ENCODE measurements around the gene IFNE.

The IFNE gene, protein sequence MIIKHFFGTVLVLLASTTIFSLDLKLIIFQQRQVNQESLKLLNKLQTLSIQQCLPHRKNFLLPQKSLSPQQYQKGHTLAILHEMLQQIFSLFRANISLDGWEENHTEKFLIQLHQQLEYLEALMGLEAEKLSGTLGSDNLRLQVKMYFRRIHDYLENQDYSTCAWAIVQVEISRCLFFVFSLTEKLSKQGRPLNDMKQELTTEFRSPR

DNA sequence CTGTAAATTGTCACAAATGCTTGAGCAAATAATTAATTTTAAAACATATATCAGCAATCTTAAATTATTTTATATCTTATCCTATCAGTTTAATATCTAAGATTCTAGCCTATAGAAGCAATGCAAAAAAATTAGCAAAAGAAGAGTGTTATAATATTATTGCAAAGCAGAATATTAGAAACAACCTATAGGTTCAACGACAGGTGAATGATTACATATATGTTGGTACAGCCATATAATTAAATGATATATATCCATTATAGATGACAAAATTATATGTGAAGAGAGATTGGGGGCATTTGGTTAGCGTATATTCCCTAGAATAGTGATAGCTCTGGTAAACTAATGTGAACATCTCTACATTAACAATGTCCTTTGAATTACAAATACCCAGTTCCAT lies at the start of gene IFNE:
IFNE (minus strand) TSS at position 101 of the 400 bp plus-strand sequence. CDS start 619 bp downstream, outside the sequence.
- DNase-seq = no peak

DNA sequence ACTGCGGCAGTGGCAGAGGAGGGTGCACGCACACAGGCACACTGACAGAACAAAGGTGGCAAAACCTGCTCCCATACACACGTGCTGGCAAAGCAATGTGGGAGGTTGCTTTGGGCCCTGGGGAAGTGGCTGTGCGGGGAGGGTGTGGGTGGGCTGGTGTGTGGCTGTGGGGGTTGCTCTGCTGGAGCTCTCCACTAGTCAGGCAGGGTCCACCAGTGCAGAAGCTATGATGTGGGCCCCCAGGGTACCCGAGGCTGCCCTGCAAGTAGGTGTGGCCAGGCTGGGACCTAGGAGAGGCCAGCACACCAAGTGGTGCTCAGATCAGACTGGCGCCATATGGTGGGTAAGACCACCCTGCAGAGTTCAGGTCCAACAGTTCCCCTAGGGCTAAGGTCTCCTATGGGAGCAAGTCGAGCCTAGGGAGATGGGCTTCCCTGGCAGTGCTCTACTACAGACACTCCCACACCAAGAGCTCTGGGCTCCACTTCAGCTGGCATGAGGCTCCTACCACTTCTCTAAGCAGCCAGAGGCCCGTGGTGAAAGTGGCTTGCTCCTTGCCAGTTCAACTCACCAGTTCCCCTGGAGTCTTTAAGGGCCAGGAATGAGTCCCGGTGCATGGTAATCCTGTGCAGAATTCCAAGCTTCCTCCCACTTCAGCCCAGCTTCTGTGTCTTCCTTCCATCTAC lies 46.2 kb upstream of the IFNE start:
- DNase-seq = no peak

DNA sequence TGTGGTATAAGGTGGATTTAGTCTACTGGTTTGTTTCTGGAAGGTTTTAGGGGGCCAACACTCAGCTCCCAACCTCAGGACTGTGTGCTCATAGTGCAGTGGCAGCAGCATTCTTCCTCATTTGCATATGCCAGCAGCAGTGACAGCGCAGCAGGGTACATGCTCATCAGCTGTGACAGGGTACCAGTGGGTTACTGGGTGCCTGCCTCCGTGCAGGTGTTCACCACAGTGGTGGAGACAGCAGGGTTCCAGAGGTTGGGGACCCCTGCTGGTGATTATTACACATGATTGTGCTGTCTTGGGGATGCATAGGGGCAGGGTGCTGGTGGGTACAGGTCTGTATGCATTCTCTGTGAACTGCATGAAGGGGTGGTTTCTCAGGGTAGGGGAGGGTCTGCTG lies 45.5 kb upstream of the IFNE start:
- no peak for DNase-seq

DNA sequence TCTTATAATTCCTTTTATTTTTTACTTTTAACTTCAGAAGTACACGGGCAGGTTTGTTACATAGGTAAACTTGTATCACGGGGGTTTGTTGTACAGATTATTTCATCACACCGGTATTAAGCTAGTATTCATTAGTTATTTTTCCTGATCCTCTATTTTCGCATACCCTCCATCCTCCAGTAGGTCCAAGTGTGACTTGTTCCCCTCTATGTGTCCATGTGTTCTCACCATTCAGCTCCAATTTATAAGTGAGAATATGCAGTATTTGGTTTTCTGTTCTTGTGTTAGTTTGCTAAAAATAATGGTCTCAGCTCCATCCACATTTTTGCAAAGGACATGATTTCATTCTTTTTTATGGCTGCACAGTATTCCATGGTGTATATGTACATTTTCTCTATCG lies 43.1 kb upstream of the IFNE start:
- DNase-seq = no peak

DNA sequence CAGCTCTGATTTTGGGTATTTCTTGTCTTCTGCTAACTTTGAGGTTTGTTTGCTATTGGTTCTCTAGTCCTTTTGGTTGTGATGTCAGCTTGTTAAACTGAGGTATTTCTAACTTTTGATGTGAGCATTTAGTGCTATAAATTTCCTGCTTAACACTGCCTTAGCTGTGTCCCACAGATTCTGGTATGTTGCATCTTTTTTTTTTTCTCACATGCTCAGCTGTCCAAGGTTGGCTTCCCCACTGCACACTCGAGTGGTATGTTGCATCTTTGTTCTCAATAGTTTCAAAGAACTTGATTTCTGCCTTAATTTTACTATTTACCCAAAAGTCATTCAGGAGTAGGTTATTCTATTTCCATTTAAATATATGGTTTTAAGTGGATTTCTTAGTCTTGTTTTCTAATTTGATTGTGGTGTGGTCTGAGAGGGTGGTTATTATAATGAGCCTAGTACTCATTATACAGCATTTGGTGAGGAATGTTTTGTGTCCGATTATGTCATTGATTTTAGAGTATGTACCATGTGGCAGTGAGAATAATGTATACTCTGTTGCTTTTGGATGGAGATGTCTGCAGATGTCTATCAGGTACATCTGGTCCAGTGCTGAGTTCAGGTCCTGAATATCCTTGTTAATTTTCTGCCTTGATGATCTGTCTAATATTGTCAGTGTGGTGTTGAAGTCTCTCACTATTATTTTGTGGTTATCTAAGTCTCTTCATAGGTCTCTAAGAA lies 42.2 kb upstream of the IFNE start:
- DNase-seq = no peak

DNA sequence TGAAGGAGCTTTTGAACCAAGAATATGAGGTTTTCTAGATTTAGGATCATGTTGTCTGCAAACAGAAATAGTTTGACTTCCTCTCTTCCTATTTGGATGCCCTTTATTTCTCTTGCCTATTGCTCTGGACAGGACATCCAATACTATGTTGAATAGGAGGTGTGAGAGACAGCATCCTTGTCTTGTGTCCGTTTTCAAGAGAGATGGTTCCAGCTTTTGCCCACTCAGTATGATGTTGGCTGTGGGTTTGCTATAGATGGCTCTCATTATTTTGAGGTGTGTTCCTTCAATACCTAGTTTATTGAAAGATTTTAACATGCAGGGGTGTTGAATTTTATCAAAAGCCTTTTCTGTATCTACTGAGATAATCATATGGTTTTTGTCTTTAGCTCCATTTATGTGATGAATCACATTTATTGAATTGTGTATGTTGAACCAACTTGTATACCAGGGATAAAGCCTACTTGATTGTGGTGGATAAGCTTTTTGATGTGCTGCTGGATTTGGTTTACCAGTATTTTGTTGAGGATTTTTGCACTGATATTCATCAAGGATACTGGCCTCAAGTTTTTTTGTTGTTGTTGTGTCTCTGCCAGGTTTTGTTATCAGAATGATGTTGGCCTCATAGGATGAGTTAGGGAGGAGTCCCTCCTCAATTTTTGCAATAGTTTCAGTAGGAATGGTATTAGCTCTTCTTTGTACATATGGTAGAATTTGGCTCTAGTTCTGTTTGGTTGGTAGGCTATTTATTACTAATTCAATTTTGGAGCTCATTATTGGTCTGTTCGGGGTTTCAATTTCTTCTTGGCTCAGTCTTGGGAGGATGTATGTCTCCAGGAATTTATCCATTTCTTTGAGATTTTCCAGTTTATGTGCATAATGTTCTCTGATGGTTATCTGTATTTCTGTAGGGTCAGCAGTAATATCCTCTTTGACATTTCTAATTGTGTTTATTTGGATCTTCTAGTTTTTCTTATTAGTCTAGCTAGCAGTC lies 41.2 kb upstream of the IFNE start:
- DNase-seq = no peak

DNA sequence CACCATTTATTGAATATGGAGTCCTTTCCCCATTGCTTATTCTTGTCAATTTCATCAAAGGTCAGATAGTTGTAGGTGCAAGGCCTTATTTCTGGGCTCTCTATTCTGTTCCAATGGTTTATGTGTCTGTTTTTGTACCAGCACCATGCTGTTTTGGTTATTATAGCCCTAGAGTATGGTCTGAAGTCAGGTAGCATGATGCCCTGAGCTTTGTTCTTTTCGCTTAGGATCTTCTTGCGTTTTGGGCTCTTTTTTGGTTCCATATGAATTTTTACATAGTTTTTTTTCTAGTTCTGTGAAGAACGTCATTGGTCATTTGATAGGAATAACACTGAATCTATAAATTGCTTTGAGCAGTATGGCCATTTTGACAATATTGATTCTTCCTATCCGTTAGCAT lies 40.2 kb upstream of the IFNE start:
- no peak for DNase-seq

DNA sequence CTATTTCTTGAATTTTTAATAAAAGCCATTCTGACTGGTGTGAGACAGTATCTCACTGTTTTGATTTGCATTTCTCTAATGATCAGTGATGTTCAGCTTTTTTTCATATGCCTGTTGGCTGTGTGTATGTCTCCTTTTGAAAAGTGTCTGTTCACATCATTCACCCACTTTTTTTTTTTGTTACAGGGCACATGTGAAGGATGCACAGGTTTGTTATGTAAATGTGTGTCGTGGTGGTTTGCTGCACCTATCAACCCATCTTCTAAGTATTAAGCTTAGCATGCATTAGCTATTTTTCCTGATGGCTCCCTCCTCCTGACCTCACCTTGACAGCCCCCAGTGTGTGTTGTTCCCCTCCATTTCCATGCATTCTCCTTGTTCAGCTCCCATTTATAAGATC lies 39.3 kb upstream of the IFNE start:
- no peak for DNase-seq

DNA sequence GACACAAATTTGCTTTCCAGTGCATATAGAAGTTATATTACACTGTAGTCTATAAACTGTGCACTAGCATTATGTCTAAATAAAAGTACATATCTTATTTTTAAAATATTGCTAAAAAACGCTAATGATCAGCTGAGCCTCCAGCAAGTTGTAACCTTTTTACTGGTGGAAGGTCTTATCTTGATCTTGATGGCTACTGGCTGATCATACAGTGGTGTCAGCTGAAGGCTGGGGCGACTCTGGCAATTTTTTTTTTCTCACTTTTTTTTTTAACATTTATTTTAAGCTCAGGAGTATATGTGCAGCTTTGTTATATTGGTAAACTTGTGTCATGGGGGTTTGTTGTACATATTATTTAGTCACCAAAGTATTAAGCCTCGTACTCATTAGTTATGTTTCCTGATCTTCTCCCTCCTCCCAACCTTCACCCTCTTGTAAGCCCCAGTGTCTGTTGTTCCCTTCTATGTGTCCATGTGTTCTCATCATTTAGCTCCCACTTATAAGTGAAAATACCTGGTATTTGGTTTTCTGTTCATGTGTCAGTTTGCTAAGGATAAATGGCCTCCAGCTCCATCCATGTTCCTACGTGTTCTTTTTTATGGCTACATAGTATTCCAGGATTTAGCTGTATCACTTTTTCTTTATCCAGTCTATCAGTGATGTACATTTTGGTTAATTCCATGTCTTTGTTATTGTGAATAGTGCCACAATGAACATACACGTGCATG lies 38.6 kb upstream of the IFNE start:
- DNase-seq = no peak

DNA sequence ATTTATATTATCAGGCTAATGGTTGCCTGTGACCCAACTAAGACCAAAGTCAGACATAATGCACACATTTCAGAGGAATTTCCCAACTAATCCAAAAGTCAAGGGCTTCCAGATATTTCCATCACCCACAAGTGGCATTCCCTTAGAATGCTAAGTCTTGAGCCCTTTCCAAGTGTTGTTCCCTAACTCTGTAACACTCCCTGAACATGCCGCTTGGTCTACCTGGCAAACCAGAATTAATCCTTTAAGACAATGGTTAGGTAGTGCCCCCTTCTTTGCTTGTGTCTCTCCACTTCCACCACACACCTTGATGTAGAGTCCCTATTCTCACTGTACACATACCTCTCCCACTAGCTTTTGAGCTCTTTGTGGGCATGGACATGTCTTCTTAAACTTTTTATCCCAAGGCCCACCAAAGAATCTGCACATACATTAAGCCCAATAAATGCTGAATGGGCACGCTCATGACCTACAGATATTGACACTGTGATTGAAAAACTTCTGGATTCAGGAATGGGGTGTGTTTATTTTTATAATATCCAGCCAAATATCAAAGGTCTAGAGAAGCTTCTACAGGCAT lies 37.8 kb upstream of the IFNE start:
- DNase-seq = no peak

DNA sequence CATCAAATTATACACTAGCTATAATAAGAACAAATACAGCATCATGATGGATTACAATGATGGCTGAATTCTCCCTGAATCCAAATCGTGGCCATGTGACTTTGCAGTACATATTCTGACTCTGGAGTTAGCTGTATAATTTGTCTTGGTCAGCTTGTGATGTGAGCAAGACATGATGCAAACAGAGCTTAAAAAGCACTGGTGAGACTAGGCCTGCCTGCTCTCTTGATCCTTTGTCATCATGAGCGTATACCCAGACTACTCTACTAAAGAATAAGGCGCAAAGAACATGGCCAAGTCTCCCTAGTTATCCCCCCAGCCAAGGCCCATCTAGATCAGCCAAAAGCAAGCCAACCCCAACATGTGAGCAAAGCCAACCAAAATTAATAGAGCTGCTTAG lies 34.7 kb upstream of the IFNE start:
- DNase-seq = no peak

DNA sequence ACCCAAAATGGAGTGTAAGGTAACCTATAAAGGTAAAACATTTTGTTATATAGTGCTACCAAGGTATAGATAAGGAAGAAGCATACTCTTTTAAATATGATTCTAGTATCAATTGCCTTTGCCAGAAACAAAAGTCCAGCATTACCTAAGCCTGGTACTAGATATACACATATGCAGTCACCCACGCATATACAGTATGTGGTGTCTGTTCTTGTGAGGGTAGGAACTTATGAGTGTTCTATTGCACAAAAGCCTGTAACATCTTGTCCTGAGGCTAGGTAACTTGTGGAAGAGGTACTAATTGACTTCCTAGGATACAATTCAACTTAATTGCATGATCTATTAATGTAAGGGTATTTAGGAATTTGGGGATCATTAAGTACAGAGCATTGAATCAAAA lies 31.3 kb upstream of the IFNE start:
- DNase-seq = no peak

DNA sequence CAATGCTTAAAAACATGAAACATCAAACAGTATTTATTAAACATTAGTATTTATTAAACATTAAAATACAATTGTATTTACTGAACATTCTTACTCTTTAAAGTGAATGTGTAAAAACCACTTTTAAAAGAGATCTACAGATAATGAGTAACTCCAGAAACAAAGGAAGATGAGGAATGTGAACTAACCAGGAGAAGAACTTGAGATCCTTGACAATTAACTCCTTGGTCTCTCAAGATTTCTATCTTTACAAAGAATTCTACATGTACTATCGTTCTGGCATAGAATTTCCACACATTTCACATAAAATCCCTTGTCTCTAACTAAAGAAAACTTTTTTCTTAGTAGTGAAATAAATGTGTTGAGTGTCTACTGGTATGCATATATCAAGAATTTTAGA lies 28.7 kb upstream of the IFNE start:
- no peak for DNase-seq

DNA sequence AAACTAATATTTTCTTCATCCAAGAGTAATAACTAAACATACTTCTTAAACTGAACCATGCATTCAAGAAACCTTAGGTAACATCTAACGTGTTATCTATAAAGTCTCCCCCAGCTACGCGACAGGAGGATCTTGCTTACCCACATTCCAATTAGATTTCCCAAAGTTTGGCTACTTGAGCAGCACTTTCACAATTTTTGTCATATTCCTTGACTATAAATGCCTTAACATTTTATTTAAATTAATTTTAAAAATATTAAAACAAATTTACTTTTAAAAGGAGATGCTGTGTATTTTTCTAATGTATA lies 25.3 kb upstream of the IFNE start:
- no peak for DNase-seq

DNA sequence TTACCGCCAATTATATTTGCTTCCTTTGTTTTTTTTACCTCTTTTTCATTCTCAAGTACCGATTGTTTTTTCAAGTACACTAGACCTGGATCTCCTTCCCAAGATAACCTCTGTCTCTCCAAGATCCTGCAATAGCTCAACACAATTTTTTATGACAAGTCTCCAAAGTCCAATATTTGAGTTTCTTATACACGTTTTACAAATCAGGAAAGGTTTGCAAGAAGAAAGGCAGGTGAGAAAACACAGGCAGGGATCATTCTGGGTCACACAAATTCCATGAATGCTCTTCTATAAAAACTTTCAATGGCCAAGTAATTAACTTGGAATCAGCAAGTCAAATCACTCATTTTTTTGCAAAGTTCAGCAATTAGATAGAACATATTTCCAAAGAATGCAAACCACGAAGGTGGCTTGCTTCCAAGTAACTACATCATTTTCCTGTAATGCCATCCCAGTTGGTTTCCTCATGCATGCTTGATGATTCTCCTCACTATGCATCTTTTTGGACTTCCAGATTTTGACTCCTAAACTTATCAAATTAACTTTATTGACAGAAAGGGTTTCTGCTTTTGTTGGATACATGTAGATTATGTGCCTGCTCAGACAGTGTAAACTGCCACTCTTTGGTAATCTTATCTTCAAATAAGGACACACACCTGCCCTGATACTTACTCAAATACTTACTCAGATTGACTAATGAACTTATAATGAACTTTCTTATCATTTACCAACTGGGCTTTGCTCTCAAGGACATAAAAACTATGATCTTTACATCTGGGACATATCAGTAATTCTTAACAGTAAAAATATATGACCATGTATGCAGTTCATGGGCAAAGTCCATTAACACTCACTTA lies 24.7 kb upstream of the IFNE start:
- no peak for DNase-seq

DNA sequence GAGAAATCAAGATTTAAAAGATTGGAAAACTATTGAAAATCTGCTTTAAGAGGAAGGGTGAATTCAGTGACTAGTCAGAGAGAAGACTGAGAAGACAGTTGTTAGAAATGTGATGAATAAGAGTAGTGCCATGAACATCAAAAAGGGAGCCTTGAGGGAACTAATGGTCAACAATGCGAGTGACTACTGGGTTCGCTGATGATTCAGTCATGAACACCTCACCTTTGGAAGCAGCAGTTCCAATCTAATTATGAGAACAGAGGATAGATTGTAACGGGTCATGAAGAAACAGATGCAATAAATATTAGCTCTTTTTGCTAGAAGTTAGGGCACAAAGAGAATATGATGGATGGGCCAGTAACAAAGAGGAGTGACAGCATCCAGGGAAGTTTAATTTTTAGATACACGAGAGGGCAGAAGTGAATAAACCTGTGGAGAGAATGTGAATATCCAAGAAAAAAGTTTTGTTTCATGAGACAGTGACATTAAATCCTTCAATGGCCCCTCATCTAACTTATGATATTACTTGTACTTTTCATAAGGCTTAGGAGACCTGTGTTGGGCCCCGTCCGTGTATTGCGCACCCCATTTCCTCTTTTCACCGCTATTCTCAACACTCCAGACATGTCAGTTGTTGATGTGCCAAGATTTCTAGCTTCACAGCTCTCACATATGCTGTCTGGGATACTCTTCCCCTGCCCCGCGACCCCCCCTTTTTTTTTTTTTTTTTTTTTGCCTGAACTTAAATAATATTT lies 23.5 kb upstream of the IFNE start:
- DNase-seq = no peak

DNA sequence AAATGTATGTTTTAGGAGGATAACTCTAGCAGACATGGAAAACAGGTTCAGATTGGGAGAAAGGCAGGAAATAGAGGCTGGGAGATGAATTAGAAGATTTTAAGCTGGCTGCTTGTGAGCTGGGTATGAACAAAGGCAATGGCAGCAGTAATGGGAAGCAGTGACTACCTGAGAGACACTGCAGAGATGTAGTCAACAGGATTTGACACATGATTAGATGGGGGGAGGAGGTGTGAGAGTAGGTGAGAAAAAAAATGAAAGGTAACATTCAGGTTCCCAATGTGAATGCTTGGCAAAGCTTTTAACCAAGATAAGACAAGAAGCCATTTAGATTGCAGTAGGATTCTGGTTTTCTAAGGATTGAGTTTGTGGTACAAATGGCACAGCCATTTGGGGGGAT lies 22.8 kb upstream of the IFNE start:
- no peak for DNase-seq

DNA sequence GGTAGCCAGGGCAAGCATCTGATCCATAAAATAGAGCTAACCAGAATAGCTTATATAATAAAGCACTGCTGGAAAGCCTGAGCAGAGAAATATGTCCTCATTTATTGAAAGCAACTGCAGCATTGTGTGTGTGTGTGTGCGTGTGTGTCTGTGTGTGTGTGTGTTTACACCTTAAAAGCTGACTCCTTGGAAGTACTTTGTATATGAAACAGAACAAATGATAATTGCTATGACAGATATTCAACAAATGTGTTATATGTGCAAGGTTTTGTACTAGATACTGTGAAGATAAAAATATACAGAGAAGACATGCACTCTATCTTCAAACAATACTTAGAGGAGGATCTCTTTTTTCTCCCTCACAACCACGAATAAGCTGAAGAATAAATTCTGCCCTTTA lies 22.0 kb upstream of the IFNE start:
- no peak for DNase-seq

DNA sequence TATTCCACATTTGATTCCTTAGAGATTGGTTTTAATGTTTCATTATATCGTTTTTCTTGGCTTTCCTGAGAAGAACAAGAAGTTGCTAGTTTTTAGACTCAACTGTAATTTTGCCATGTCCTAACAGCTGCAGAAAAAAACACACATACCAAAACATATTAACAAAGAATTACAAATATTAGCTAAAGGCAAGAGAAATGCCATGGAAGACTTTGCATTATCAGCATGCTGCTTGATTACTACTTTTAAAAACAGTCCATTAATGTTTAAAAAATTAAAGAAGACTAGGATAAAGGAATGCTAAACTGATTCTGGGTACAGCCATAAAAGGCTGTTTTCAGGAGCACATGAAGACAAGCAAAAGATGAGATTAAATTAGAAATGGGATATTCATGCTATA lies 20.5 kb upstream of the IFNE start:
- no peak for DNase-seq

DNA sequence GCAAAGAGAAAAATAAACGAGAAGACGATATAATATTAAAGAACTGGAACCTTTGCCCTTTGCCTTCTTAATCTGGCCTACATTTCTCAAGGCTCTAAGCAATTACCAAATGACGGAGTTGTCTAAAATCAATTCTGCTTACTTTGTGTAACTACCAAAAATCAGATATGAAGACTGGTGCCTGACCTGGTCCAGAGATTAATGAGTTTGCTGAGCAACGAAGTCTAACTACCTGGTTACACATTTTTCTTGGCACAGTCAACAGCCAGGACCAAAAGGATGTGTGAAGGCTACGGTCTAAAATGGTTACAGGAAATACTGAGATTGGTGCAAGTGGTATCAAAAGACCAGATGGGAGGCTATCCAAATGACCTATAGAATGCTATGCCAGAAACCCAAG lies 17.8 kb upstream of the IFNE start:
- DNase-seq = no peak

DNA sequence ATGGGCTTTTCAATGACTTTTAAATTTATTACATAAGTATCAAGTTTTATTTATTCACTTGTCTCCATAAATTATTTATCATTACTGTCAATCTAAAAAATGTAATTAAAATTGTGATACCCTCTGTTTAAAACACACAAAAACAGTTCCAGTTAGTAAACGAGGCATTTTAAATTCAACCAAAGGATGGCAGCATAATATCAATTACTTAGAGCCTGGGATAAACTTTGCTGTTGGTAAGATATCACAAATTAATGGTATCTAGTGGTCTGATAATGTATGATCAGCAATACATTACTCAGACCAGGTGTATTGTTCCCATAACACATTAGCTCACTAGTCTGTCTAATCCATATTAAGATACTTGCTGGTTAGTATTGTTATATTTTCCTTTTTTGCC lies 9.6 kb upstream of the IFNE start:
- DNase-seq = no peak

Data from bone marrow (tissue), 2 donors.